NCI-H2029 treated with DMSO at 0.1 percent for 48 hours (cell line): ENCODE measurements around the gene BCAN.

Experiments
- DNase-seq: peaks from one replicate; lab custom pipeline; 2025; lab: John Stamatoyannopoulos, UW

The BCAN gene

GRCh38 chr1:156700736-156701531 lies 59.0 kb downstream of the BCAN start:
- DNase-seq = no peak

DNA sequence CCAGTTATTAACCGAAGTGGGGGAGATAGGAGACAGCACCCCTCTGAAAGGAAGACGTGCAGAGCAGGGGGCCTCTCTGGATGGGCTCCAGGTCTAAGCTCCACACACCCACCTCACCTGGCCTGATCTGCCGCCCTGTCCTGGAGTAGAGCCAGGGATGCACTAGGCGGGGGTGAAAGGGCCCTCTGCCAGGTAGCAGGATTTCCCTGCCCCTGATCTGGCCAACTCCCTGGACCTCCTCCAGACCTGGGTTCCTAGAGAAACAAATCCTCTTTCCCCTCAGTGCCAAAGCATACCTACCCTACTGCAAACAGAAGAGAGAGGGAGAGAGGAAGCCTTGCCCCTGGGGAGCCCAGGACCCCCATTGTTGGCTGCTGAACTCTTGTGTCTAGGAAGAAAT lies 61.4 kb downstream of the BCAN start:
- peak; percentile 23 for DNase-seq

GRCh38 chr1:156703741-156704140 lies 61.8 kb downstream of the BCAN start:
- DNase-seq = no peak

GRCh38 chr1:156704166-156704711 lies 62.3 kb downstream of the BCAN start:
- no peak for DNase-seq

- DNase-seq = no peak
Observed at GRCh38 chr1:156704930-156705320, 63.0 kb downstream of the BCAN start.

DNA sequence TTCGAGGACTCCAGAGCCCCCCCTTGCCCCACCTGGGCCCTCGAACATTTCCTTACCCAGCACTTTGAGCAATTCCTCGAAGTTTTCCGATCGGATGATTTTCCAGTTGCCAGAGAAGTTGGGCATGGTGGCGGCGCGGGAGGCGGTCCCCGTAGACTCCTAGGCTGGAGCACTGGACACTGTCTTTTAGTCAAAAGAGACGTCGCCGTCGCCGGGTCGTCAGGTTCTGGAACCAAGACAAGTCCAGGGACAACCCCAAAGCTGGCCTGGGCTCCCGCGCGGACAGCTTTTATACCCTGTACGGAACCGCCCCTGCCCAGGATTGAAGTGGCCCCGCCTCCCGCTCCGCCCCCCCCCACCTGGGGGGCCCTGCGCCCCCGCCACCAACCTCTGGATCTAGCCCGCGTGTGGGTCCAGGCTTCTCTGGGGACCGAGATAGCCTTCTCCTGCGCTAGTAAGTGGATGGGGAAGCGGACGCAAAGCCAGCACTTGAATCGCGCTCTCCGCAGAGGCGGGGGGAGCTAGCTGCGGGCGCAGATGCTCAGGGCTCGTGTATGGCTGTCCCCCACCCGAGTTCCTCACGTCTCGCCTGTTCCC lies 63.5 kb downstream of the BCAN start, which contains the start of gene CRABP2:
CRABP2 (minus strand) TSS at position 263 of the 597 bp plus-strand sequence; CDS start at position 126, 137 bp downstream.
- DNase-seq = no peak

- DNase-seq = peak; percentile 11
Observed at GRCh38 chr1:156705918-156706656, 64.2 kb downstream of the BCAN start.

GRCh38 chr1:156706657-156707416 lies 64.9 kb downstream of the BCAN start:
- no peak for DNase-seq

DNA sequence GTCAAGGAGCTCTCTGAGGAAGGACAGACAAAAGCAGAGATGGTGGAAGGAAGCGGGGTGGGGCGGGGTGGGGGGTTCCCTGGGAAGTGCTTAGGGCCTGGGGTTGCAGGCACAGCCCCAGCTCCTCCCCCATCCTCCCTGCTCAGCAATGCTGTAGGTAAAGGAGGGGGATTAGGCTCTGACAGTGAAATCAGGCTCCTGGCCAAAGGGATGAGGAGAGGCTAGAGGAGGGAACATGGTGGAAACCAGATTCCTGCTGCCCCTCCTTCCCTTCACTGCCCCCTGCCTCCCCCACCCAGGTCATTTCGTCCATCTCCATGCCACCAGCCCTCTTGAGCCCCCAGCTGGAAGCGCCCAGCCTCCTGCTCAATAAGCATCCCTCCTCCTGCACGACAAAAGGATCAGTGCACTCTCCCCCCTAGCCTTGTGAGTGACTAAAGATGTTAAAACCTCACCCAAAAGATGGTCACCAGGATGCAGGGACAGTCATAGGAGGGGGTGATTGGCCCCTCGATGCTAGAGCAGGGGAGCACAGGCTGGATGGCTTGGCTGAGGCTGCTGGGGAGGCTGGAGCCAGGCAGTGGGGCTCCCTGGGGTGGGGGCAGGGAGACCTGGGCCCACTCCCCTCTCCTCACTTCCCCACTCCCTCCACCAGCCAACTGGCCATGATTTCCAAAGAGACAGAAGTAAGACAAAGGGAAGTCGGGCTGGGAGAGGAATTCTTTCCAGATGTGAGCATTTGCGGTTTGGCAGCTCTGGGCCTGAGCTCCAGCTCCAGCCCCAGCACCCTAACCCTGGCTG lies 65.7 kb downstream of the BCAN start:
- no peak for DNase-seq

- no peak for DNase-seq
Observed at GRCh38 chr1:156708218-156708661, 66.3 kb downstream of the BCAN start.

- no peak for DNase-seq
Observed at GRCh38 chr1:156709031-156709430, 67.1 kb downstream of the BCAN start.
